ENCODE measurements around the gene JMY. TPM values are rescaled to one million over a fixed set of nuclear protein-coding genes. Genes with fewer than 3 reads are reported as not detected.

Gene JMY
- polyA plus RNA-seq, 1 of the 3 experiments (the other 2 are of a cell fraction), result 1.7 TPM

DNA sequence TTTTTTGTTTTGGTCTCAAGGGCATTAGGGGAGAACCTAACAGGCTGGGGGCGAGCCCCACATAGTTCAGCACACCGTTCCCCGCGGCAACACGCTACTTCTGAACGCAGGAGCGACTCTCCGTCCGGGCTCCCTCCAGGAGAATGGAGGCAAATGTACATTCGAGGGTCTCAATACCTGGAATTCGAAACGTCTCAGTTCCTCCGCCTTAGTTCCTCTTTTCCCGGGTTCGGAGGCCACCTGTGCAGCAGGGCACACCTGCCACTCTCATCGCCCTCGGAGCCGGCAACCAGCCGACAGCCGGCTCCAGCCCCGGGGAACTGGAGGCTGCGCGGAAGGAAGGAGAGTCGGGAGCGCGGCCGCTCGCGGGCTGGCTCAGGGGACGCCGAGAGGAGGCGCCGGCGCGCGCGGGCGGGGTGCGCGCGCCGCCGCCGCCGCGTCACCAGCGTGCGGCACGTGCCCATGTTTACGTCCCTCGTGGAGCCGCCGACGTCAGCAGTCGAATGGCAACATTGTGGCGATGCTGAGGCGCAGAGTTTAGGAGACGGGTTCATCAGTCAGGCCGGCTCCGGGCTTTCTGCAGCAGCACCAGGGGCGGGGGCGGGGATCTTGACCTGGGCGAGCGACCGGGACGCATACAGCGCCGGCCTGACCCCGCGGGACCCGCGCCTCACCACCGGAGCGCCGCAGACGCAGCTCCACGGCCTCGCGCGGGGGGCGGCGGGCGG lies at the start of gene JMY (continued):
- TF ChIP-seq, protein P1, sequence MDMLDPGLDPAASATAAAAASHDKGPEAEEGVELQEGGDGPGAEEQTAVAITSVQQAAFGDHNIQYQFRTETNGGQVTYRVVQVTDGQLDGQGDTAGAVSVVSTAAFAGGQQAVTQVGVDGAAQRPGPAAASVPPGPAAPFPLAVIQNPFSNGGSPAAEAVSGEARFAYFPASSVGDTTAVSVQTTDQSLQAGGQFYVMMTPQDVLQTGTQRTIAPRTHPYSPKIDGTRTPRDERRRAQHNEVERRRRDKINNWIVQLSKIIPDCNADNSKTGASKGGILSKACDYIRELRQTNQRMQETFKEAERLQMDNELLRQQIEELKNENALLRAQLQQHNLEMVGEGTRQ (IDR thresholded peaks at IDR 0.05; ENCODE audit: borderline replicate concordance, low read depth, low read length), result peak; percentile 65; the same call in 1 of the 2 replicates
- TF ChIP-seq, protein P2, sequence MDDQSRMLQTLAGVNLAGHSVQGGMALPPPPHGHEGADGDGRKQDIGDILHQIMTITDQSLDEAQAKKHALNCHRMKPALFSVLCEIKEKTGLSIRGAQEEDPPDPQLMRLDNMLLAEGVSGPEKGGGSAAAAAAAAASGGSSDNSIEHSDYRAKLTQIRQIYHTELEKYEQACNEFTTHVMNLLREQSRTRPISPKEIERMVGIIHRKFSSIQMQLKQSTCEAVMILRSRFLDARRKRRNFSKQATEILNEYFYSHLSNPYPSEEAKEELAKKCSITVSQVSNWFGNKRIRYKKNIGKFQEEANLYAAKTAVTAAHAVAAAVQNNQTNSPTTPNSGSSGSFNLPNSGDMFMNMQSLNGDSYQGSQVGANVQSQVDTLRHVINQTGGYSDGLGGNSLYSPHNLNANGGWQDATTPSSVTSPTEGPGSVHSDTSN (IDR thresholded peaks at IDR 0.05), result no peak
- TF ChIP-seq TCF12 (IDR thresholded peaks at IDR 0.05), result no peak
- no peak for TF ChIP-seq TEAD4 (IDR thresholded peaks at IDR 0.05; ENCODE audit: borderline replicate concordance, insufficient read depth)
- no peak for TF ChIP-seq NFIC (IDR thresholded peaks at IDR 0.05; ENCODE audit: borderline replicate concordance)
- TF ChIP-seq JUND (IDR thresholded peaks at IDR 0.05), result no peak
- no peak for TF ChIP-seq EP300 (IDR thresholded peaks at IDR 0.05; ENCODE audit: borderline replicate concordance in 1 of 2, low read depth in 1 of 2, low read length in 1 of 2)
- TF ChIP-seq SMC3 (IDR thresholded peaks at IDR 0.05; ENCODE audit: low read depth, low read length), result no peak
- TF ChIP-seq RXRA (IDR thresholded peaks at IDR 0.05; ENCODE audit: borderline replicate concordance, low read depth), result no peak
- TF ChIP-seq, protein P3, sequence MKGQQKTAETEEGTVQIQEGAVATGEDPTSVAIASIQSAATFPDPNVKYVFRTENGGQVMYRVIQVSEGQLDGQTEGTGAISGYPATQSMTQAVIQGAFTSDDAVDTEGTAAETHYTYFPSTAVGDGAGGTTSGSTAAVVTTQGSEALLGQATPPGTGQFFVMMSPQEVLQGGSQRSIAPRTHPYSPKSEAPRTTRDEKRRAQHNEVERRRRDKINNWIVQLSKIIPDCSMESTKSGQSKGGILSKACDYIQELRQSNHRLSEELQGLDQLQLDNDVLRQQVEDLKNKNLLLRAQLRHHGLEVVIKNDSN (IDR thresholded peaks at IDR 0.05; ENCODE audit: borderline replicate concordance, low read depth), result peak; percentile 83; the same call in 1 of the 2 replicates
- TF ChIP-seq MXI1 (IDR thresholded peaks at IDR 0.05; ENCODE audit: low read depth, low read length), result peak; percentile 59; the same call in 1 of the 2 replicates

DNA sequence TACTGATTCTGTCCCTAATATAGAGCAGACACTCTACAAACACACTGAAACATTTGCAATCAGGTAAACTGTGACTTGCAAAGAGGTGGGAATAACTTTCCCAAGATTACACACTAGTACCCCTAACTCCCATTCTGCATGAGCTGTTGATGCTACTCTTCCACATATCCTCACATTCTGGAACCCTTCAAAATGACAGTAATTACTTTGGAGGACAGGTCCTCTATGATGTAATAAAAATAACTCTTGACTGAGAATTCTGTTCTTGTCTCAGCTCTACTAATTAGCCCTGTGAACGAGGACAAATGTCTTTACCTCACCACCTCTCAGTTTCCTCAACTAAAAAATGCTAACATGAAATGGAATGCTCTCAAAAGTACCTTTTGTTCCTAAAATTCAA lies 49.5 kb upstream of the JMY start:
- H2AFZ ChIP-seq (ENCODE audit: low read depth), result no peak overlapping the region
- no peaks in the 10 kb centered on the region for H3K27me3 ChIP-seq (ENCODE audit: insufficient read depth)
- no peaks in the 10 kb centered on the region for H3K79me2 ChIP-seq (ENCODE audit: insufficient read depth)
- 61% methylated on average over 1 of the region's 1 CpG for WGBS (ENCODE audit: low lambda C conversion rate)
- H3K9me2 ChIP-seq, result no peaks in the 10 kb centered on the region
- DNase-seq, result no peak
- ChIA-PET CTCF (no interaction called here), POLR2A (no interaction called here)
- no peaks in the 10 kb centered on the region for H4K20me1 ChIP-seq (ENCODE audit: insufficient read depth)
- H3F3A ChIP-seq (replicated peaks; ENCODE audit: insufficient read depth), result peaks cover 5% of the 10 kb centered on the region
- H3K4me1 ChIP-seq (ENCODE audit: control insufficient read depth in 1 of 2, insufficient read depth in 2 of 2, low read depth in 1 of 2, low read length in 1 of 2), result peaks cover 0 to 2% of the 10 kb centered on the region in 2 experiments; a peak in 1 of 4 replicates
- H3K36me3 ChIP-seq (replicated peaks in 1 of 2; ENCODE audit: control insufficient read depth in 1 of 2, insufficient read depth in 2 of 2, low read length in 1 of 2), result no peaks in the 10 kb centered on the region
- no peak overlapping the region for H3K9ac ChIP-seq
- H3K27ac ChIP-seq (ENCODE audit: low read depth in 2 of 2, low read length in 1 of 2), result no peak overlapping the region
- no peaks in the 10 kb centered on the region for H3K9me3 ChIP-seq
- H3K4me3 ChIP-seq (ENCODE audit: low read depth in 2 of 2, low read length in 1 of 2), result no peak overlapping the region
- no peak overlapping the region for H3K4me2 ChIP-seq
- TF ChIP-seq TAF1 (IDR thresholded peaks at IDR 0.05; ENCODE audit: borderline replicate concordance, low read depth, low read length) (no peak), GATA2 (CRISPR knock-in tag; IDR thresholded peaks at IDR 0.05) (no peak), FOXJ3 (CRISPR knock-in tag; IDR thresholded peaks at IDR 0.05) (no peak), YY1 (IDR thresholded peaks at IDR 0.05; ENCODE audit: low read depth) (no peak), FOSL2 (IDR thresholded peaks at IDR 0.05; ENCODE audit: borderline replicate concordance, low read depth) (no peak), RFX5 (IDR thresholded peaks at IDR 0.05; ENCODE audit: low read length) (no peak), MXI1 (IDR thresholded peaks at IDR 0.05; ENCODE audit: low read depth, low read length) (no peak)
- TF ChIP-seq, protein P4, sequence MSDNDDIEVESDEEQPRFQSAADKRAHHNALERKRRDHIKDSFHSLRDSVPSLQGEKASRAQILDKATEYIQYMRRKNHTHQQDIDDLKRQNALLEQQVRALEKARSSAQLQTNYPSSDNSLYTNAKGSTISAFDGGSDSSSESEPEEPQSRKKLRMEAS (IDR thresholded peaks at IDR 0.05; ENCODE audit: low read depth), result no peak
- TF ChIP-seq, protein P2 (IDR thresholded peaks at IDR 0.05), result no peak
- TF ChIP-seq, protein P3 (IDR thresholded peaks at IDR 0.05; ENCODE audit: borderline replicate concordance, low read depth), result no peak
- TF ChIP-seq, protein P1 (IDR thresholded peaks at IDR 0.05; ENCODE audit: borderline replicate concordance, low read depth, low read length), result no peak
- TF ChIP-seq, protein P5, sequence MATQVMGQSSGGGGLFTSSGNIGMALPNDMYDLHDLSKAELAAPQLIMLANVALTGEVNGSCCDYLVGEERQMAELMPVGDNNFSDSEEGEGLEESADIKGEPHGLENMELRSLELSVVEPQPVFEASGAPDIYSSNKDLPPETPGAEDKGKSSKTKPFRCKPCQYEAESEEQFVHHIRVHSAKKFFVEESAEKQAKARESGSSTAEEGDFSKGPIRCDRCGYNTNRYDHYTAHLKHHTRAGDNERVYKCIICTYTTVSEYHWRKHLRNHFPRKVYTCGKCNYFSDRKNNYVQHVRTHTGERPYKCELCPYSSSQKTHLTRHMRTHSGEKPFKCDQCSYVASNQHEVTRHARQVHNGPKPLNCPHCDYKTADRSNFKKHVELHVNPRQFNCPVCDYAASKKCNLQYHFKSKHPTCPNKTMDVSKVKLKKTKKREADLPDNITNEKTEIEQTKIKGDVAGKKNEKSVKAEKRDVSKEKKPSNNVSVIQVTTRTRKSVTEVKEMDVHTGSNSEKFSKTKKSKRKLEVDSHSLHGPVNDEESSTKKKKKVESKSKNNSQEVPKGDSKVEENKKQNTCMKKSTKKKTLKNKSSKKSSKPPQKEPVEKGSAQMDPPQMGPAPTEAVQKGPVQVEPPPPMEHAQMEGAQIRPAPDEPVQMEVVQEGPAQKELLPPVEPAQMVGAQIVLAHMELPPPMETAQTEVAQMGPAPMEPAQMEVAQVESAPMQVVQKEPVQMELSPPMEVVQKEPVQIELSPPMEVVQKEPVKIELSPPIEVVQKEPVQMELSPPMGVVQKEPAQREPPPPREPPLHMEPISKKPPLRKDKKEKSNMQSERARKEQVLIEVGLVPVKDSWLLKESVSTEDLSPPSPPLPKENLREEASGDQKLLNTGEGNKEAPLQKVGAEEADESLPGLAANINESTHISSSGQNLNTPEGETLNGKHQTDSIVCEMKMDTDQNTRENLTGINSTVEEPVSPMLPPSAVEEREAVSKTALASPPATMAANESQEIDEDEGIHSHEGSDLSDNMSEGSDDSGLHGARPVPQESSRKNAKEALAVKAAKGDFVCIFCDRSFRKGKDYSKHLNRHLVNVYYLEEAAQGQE (IDR thresholded peaks at IDR 0.05; ENCODE audit: low read depth, low read length), result no peak
